MM.1S (cell line): ENCODE results near the gene GNMT.

Source experiments
- DNase-seq: peaks from one replicate; pipeline ENCODE4 v3.0.0-alpha.2; 2015
- H2AFZ ChIP-seq: fragments of 300-600 bp; sonication (generic); 2 replicates; pipeline ENCODE4 v1.6.0; 2016; ENCODE audit warnings: antibody characterized with exemption, low read length
- H3F3A ChIP-seq: fragments of 300-600 bp; sonication (generic); 2 replicates; pipeline ENCODE4 v1.6.1; 2016; ENCODE audit warnings: mild to moderate bottlenecking, antibody characterized with exemption, low read length, moderate library complexity, mixed read lengths; ENCODE audit not compliant: insufficient read depth
- H3K27ac ChIP-seq: fragments of 300-600 bp; sonication (generic); 2 replicates; pipeline ENCODE4 v1.5.1; 2016; ENCODE audit warnings: mild to moderate bottlenecking, low read length
- H3K27me3 ChIP-seq: fragments of 300-600 bp; sonication (generic); replicated peaks from 2 replicates; pipeline ENCODE4 v1.6.0; 2016; ENCODE audit warnings: low read length; ENCODE audit not compliant: insufficient read depth
- H3K36me3 ChIP-seq: fragments of 300-600 bp; sonication (generic); replicated peaks from 2 replicates; pipeline ENCODE4 v1.6.1; 2016; ENCODE audit warnings: mild to moderate bottlenecking, low read length, mixed read lengths; ENCODE audit not compliant: insufficient read depth
- H3K4me1 ChIP-seq: fragments of 300-600 bp; sonication (generic); 2 replicates; pipeline ENCODE4 v1.6.1; 2016; ENCODE audit warnings: low read length, mixed read lengths
- H3K4me2 ChIP-seq: fragments of 300-600 bp; sonication (generic); 2 replicates; pipeline ENCODE4 v1.6.0; 2016; ENCODE audit warnings: low read depth, low read length
- H3K4me3 ChIP-seq: fragments of 300-600 bp; sonication (generic); 2 replicates; pipeline ENCODE4 v1.5.1; 2016; ENCODE audit warnings: low read length, mixed read lengths
- H3K79me2 ChIP-seq: fragments of 300-600 bp; sonication (generic); 2 replicates; pipeline ENCODE4 v1.6.1; 2016; ENCODE audit warnings: mixed run types, low read length, mixed read lengths
- H3K9ac ChIP-seq: fragments of 300-600 bp; sonication (generic); 2 replicates; pipeline ENCODE4 v1.6.1; 2016; ENCODE audit warnings: low read length, mixed read lengths
- H3K9me2 ChIP-seq: fragments of 300-600 bp; sonication (generic); replicated peaks from 2 replicates; pipeline ENCODE4 v1.6.1; 2016; ENCODE audit warnings: mild to moderate bottlenecking, low read length, mixed read lengths; ENCODE audit not compliant: insufficient read depth
- H3K9me3 ChIP-seq: fragments of 300-600 bp; sonication (generic); replicated peaks from 2 replicates; pipeline ENCODE4 v1.6.1; 2016; ENCODE audit warnings: mild to moderate bottlenecking, low read length, mixed read lengths; ENCODE audit not compliant: insufficient read depth
- H4K20me1 ChIP-seq: fragments of 300-600 bp; sonication (generic); 2 replicates; pipeline ENCODE4 v1.6.1; 2016; ENCODE audit warnings: mild to moderate bottlenecking, low read length, moderate library complexity, mixed read lengths; ENCODE audit not compliant: insufficient read depth
- CTCF ChIP-seq: fragments of 300-600 bp; sonication (generic); IDR thresholded peaks from 2 replicates; pipeline ENCODE4 v1.5.1; 2016; ENCODE audit warnings: antibody characterized with exemption, low read length, mixed read lengths
- EZH2 ChIP-seq: fragments of 300-600 bp; sonication (generic); optimal IDR thresholded peaks from 2 replicates; pipeline ENCODE3; 2017; ENCODE audit warnings: low read depth, mild to moderate bottlenecking, antibody characterized with exemption, low read length, mixed read lengths
- EZH2phosphoT487 ChIP-seq: fragments of 300-600 bp; sonication (generic); IDR thresholded peaks from 2 replicates; pipeline ENCODE4 v1.6.1; 2018; ENCODE audit warnings: antibody characterized with exemption, low read length

Gene GNMT

GRCh38 chr6:43006251-43006650 lies 45.7 kb downstream of the GNMT start:
- no peaks in the 10 kb centered on the region for H3K9me2 ChIP-seq
- no peaks in the 10 kb centered on the region for H3K79me2 ChIP-seq
- H2AFZ ChIP-seq, result no peak overlapping the region
- TF ChIP-seq CTCF (no peak), EZH2 (no peak), EZH2phosphoT487 (no peak)
- H3K27ac ChIP-seq, result no peak overlapping the region
- H3F3A ChIP-seq, result no peaks in the 10 kb centered on the region
- no peak for DNase-seq
- H3K27me3 ChIP-seq, result no peaks in the 10 kb centered on the region
- H3K9ac ChIP-seq, result no peak overlapping the region
- H3K9me3 ChIP-seq, result no peaks in the 10 kb centered on the region
- H4K20me1 ChIP-seq, result no peaks in the 10 kb centered on the region
- H3K4me2 ChIP-seq, result no peak overlapping the region
- H3K36me3 ChIP-seq, result no peaks in the 10 kb centered on the region
- no peak overlapping the region for H3K4me3 ChIP-seq
- no peaks in the 10 kb centered on the region for H3K4me1 ChIP-seq

GRCh38 chr6:43007126-43007525 lies 46.6 kb downstream of the GNMT start:
- Histone ChIP-seq H3K79me2 (peaks cover 6% of the 10 kb centered on the region), H4K20me1 (no peaks in the 10 kb centered on the region), H3K27me3 (no peaks in the 10 kb centered on the region), H3K4me1 (0 out of 2 replicates have a peak, but pooled peaks cover 2% of the 10 kb centered on the region), H3K9me3 (no peaks in the 10 kb centered on the region), H3K27ac (no peak overlapping the region), H3K4me2 (no peak overlapping the region), H3K4me3 (no peak overlapping the region), H3K36me3 (no peaks in the 10 kb centered on the region), H3K9ac (no peak overlapping the region), H3K9me2 (no peaks in the 10 kb centered on the region), H2AFZ (no peak overlapping the region), H3F3A (no peaks in the 10 kb centered on the region)
- no peak for DNase-seq
- TF ChIP-seq EZH2phosphoT487, result no peak
- TF ChIP-seq CTCF, result no peak
- TF ChIP-seq EZH2, result no peak

GRCh38 chr6:43009124-43009523 lies 48.6 kb downstream of the GNMT start:
- peaks cover 21% of the 10 kb centered on the region for H3K79me2 ChIP-seq
- no peak overlapping the region for H3K27ac ChIP-seq
- H3K9me3 ChIP-seq, result no peaks in the 10 kb centered on the region
- no peak for TF ChIP-seq EZH2phosphoT487
- TF ChIP-seq EZH2, result no peak
- TF ChIP-seq CTCF, result peak; percentile 39
- H3K4me1 ChIP-seq, result peaks cover 9% of the 10 kb centered on the region; the same call in 1 of the 2 replicates
- H3K9me2 ChIP-seq, result no peaks in the 10 kb centered on the region
- H3F3A ChIP-seq, result no peaks in the 10 kb centered on the region
- no peak for DNase-seq
- H3K27me3 ChIP-seq, result no peaks in the 10 kb centered on the region
- no peak overlapping the region for H3K4me3 ChIP-seq
- H4K20me1 ChIP-seq, result no peaks in the 10 kb centered on the region
- H3K4me2 ChIP-seq, result no peak overlapping the region
- no peaks in the 10 kb centered on the region for H3K36me3 ChIP-seq
- H2AFZ ChIP-seq, result no peak overlapping the region
- H3K9ac ChIP-seq, result no peak overlapping the region
